ENCODE data around the gene OR2AK2. TPM values are rescaled to one million over a fixed set of nuclear protein-coding genes. Genes with fewer than 3 reads are reported as not detected.

The OR2AK2 gene
- total RNA-seq, 1 donor: 0.10 TPM

DNA sequence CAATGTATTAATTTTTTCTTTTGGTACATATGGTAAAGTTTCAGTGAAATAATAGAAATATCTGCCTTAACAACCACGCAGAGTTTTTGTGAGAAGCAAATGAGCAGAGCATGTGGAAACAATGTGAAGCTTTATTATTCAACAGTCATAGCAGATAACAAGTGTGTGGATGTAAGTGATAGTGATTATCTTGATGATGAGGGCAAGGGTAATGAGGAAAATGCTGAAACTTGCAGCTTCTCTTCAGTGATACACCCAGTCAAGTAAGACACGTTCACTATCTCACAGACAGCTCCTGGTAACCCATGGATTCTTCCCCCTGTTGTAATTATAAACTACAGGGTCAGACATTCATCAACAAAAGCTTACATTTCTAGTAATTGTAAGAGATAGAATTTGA lies 33.8 kb downstream of the OR2AK2 start:
- no peaks in the 10 kb centered on the region for H3K27me3 ChIP-seq (ENCODE audit: insufficient read depth, low read length)
- no peaks in the 10 kb centered on the region for H3K9me3 ChIP-seq (ENCODE audit: low read depth, low read length)
- no peaks in the 10 kb centered on the region for H3K4me1 ChIP-seq (ENCODE audit: insufficient read depth, low read length)
- H3K4me3 ChIP-seq (ENCODE audit: low read length): no peak overlapping the region

- Histone ChIP-seq H3K9me3 (ENCODE audit: low read depth, low read length) (no peaks in the 10 kb centered on the region), H3K4me1 (ENCODE audit: insufficient read depth, low read length) (no peaks in the 10 kb centered on the region), H3K4me3 (ENCODE audit: low read length) (no peak overlapping the region), H3K27me3 (ENCODE audit: insufficient read depth, low read length) (no peaks in the 10 kb centered on the region)
These were observed 35.1 kb downstream of the OR2AK2 start for GRCh38 chr1:248000169-248000568.

DNA sequence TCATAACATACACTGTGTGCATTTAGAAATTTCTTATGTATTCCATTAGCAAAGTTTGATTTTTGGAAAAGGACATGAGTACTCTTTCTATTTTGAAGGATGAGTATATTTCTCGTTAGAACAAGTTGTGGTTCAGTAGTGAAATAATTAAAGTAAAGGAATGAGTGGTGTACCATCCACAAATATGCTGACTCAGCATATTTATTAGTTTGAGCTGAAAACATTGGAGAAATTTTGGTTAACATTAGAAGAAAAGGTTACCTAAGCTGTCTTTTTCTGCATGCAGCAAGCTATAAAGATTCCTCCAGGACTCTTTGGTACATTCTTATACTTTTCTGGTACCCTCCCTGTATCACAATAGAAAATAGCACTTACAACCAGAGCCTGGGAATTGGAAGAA lies 42.7 kb downstream of the OR2AK2 start:
- Histone ChIP-seq H3K27me3 (ENCODE audit: insufficient read depth, low read length) (no peaks in the 10 kb centered on the region), H3K4me3 (ENCODE audit: low read length) (no peak overlapping the region), H3K4me1 (ENCODE audit: insufficient read depth, low read length) (no peaks in the 10 kb centered on the region), H3K9me3 (ENCODE audit: low read depth, low read length) (peaks cover 10% of the 10 kb centered on the region)

GRCh38 chr1:248009681-248010080 lies 44.6 kb downstream of the OR2AK2 start:
- no peaks in the 10 kb centered on the region for H3K27me3 ChIP-seq (ENCODE audit: insufficient read depth, low read length)
- H3K4me1 ChIP-seq (ENCODE audit: insufficient read depth, low read length): no peaks in the 10 kb centered on the region
- H3K9me3 ChIP-seq (ENCODE audit: low read depth, low read length): peaks cover 10% of the 10 kb centered on the region
- no peak overlapping the region for H3K4me3 ChIP-seq (ENCODE audit: low read length)

GRCh38 chr1:248013229-248013710 lies 48.2 kb downstream of the OR2AK2 start, which contains the start of gene OR2L5:
Gene OR2L5, plus strand, starts transcription at chr1:248013660. Its CDS starts 8,288 bp downstream, at chr1:248021948.
- Histone ChIP-seq H3K27me3 (ENCODE audit: insufficient read depth, low read length) (no peaks in the 10 kb centered on the region), H3K4me3 (ENCODE audit: low read length) (no peak within 1 kb of the TSS), H3K4me1 (ENCODE audit: insufficient read depth, low read length) (no peaks in the 10 kb centered on the region), H3K9me3 (ENCODE audit: low read depth, low read length) (peaks cover 10% of the 10 kb centered on the region)

GRCh38 chr1:248015803-248016202 lies 50.8 kb downstream of the OR2AK2 start:
- Histone ChIP-seq H3K4me3 (ENCODE audit: low read length) (no peak overlapping the region), H3K4me1 (ENCODE audit: insufficient read depth, low read length) (no peaks in the 10 kb centered on the region), H3K9me3 (ENCODE audit: low read depth, low read length) (no peaks in the 10 kb centered on the region), H3K27me3 (ENCODE audit: insufficient read depth, low read length) (no peaks in the 10 kb centered on the region)

Other genes with a start within 250 kb of the OR2AK2 start
- not detected for gene OR6F1, start 248.6 kb upstream of the OR2AK2 start, total RNA-seq
- not detected for gene OR14K1, start 226.6 kb upstream of the OR2AK2 start, total RNA-seq
- not detected for gene OR14A2, start 217.1 kb upstream of the OR2AK2 start, total RNA-seq
- not detected for gene OR1C1, start 204.7 kb upstream of the OR2AK2 start, total RNA-seq
- not detected for gene OR14A16, start 141.1 kb upstream of the OR2AK2 start, total RNA-seq
- not detected for gene OR11L1, start 123.3 kb upstream of the OR2AK2 start, total RNA-seq
- 15.2 TPM for gene TRIM58, start 108.0 kb upstream of the OR2AK2 start, total RNA-seq
- gene OR2W3, start 69.6 kb upstream of the OR2AK2 start, total RNA-seq: 1.2 TPM
- gene OR2T8, start 45.0 kb upstream of the OR2AK2 start, total RNA-seq: 0.10 TPM
- gene OR2AJ1, start 40.3 kb upstream of the OR2AK2 start, total RNA-seq: not detected
- 0.31 TPM for gene OR2L8, start 16.4 kb upstream of the OR2AK2 start, total RNA-seq
- gene OR2L5, start 48.4 kb downstream of the OR2AK2 start, total RNA-seq: not detected
- gene OR2L2, start 64.8 kb downstream of the OR2AK2 start, total RNA-seq: under 0.01 TPM
- gene OR2L3, start 81.6 kb downstream of the OR2AK2 start, total RNA-seq: not detected
- gene OR2L13, start 130.0 kb downstream of the OR2AK2 start, total RNA-seq: 0.21 TPM
- gene OR2M5, start 179.9 kb downstream of the OR2AK2 start, total RNA-seq: not detected
- gene OR2M2, start 209.6 kb downstream of the OR2AK2 start, total RNA-seq: 0.10 TPM
- gene OR2M3, start 232.0 kb downstream of the OR2AK2 start, total RNA-seq: not detected